PC-9 (cell line): ENCODE measurements around the gene CSNK1D.

Experiments used
- CTCF ChIP-seq: fragments of 200-600 bp; sonication (generic); conservative IDR thresholded peaks from 2 replicates; pipeline ENCODE4 v1.6.1; 2017; ENCODE audit warnings: mixed run types, antibody characterized with exemption, mild to moderate bottlenecking, moderate library complexity
- EZH2 ChIP-seq: fragments of 200-600 bp; sonication (generic); IDR thresholded peaks from 2 replicates; pipeline ENCODE4 v1.8.0; 2017; ENCODE audit warnings: antibody characterized with exemption, low read depth

- TF ChIP-seq CTCF (no peak), EZH2 (no peak)
Measured at GRCh38 chr17:82200135-82200534, 73.4 kb downstream of the CSNK1D start.
